Umbilical cord (tissue), 2 donors: ENCODE data around the gene SPN. TPM values are rescaled to one million over a fixed set of nuclear protein-coding genes. Genes with fewer than 3 reads are reported as not detected.
A peak's percentile ranks its signal among the peaks of the same experiment; 100 is the strongest.
"Not testable (repeated sequence)": the region's sequence is repeated elsewhere in the genome, so short reads cannot be mapped to it uniquely, and the experiment has no call there.

Experiments used
- DNase-seq: peaks from one replicate; pipeline ENCODE4 v3.0.0-alpha.2; 2015; ENCODE audit warnings: low spot score
- total RNA-seq: library from RNA; depleted of rRNA; stranded (reverse); fragments of >200 nt; gene quantifications from one replicate; pipeline ENCODE4 v1.2.3, GENCODE V29; 2014; ENCODE audit warnings: low replicate concordance; ENCODE audit not compliant: insufficient read depth

Gene SPN
- total RNA-seq = 0.96 TPM

- DNase-seq = peak; percentile 50
These were observed at the start of gene SPN for GRCh38 chr16:29663016-29663806. Gene SPN, plus strand, starts transcription at chr16:29663247. Its CDS starts 482 bp downstream, at chr16:29663729.

DNA sequence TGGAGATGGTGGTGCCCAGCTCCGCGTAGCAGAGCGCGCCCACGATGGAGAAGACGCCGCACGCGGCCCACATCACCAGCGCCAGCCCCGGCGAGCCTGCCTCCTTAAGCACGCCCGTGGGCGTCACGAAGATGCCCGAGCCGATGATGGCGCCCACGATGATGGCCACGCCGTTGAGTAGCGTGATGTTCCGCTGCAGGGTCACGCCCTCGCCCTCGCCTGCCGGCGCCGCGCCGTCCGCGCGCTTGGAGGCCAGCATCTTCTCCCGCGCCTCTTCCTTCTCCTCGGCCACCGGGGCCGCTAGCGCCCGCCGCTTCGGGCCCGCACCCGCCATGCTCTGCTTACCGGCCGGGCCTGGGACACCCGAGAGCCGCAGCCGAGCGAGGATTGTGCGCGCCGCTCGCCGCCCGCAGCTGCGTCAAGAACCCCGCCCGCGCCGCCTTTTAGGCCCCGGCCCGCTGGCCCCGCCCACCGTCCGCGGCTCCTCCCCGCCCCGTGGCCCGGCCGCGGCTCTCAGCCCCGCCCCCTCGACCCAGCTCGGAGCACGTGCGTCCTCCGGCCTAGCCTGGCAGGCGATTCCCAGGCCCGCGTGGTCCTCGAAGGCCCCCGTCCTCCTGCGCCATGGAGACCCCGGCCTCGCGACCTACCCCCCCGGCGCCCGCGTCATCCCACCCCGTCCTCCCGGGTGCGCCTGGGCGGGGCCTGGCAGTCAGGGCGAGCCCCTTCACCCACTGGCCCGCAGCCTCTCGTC lies 49.6 kb upstream of the SPN start:
- DNase-seq = peak; percentile 75

- peak; percentile 46 for DNase-seq
These were observed 48.2 kb upstream of the SPN start for GRCh38 chr16:29614691-29615314.

DNA sequence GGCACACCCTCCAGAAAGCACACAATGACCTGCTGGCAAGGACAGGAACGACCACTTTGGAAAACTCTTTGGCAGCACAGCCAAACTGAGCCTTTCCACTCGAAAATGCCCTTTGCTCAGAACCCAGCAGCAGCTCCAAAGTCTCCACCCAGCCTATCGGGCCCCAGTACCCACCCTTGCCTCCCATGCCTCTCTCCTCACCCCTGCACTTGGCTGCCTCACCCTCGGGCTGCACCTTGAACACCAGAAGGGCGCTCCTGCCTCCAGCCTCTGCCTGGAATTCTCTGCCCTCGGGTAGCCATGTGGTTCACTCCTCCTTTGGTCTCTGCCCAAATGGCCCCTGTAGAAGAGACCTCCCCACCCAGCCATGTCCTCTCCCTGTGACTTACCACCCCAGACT lies 46.9 kb upstream of the SPN start:
- not testable (repeated sequence) for DNase-seq

GRCh38 chr16:29620591-29620990 lies 42.5 kb upstream of the SPN start:
- DNase-seq = not testable (repeated sequence)

- not testable (repeated sequence) for DNase-seq
These were observed 40.3 kb upstream of the SPN start for GRCh38 chr16:29622738-29623137.

DNA sequence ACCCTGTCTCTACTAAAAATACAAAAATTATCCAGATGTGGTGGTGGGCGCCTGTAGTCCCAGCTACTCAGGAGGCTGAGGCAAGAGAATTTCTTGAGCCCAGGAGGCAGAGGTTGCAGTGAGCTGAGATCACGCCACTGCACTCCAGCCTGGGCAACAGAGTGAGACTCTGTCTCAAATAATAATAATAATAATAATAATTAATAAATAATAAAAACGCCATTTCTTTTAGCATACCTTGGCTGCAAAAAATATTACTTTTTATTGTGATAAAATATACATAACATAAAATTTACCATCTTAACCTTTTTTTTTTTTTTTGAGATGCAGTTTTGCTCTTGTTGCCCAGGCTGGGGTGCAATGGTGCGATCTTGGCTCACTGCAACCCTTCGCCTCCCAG lies 39.8 kb upstream of the SPN start:
- DNase-seq = not testable (repeated sequence)

DNA sequence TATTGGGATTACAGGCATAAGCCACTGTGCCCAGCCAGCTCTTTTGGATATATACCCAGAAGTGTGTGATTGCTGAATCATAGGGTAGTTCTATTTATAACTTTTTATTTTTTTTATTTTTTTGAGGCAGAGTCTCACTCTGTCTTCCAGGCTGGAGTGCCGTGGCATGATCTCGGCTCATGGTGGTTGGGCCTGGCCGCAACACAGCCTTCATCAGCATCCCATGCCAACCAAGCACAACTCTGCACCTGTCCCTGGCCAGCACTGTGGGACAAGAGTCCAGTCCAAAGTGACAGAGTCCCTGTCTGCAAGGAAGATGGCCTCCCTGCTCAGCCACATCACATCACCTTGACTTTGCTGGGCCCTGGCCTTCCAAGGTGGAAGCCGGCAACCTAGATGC lies 37.9 kb upstream of the SPN start:
- not testable (repeated sequence) for DNase-seq

DNA sequence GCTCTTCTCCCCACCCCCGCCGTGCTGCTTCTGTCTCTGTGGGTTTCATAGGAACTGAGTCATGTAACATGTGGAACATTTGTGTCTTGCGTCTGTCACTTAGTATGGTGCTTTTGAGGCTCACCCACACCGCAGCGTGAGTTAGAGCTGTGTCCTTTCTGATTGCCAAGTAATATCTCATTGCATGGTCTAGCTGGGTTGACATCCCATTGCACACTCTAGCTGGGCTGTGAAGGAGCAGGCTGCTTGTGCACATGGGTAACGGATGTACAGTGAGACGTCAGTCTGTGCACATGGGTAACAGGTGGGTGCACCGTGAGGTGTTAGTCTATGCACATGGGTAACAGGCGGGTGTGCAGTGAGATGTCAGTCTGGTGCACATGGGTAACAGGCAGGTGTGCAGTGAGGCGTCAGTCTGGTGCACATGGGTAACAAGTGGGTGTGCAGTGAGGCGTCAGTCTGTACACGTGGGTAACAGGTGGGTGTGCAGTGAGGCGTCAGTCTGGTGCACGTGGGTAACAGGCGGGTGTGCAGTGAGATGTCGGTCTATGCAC lies 36.2 kb upstream of the SPN start:
- not testable (repeated sequence) for DNase-seq

DNA sequence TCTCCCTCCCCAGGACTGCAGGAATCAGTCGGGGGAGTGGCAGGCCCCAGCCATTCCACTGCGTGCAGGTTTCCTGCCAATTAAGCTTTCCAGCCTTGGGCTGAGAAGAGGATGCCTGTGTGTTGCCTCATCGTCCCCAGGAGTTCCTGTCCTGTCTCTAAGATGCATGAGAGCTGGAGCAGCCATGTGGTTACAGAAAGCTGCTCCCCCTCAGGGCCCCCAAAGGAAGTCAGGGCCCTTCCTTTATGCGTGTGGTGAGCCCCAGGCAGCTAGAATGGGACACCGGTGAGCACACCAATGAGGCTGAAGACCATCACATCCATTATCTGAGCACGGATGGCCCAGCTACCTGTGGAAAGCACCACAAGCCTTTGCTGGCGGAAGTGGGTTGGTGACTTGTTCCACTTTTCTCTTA lies 35.4 kb upstream of the SPN start:
- not testable (repeated sequence) for DNase-seq

DNA sequence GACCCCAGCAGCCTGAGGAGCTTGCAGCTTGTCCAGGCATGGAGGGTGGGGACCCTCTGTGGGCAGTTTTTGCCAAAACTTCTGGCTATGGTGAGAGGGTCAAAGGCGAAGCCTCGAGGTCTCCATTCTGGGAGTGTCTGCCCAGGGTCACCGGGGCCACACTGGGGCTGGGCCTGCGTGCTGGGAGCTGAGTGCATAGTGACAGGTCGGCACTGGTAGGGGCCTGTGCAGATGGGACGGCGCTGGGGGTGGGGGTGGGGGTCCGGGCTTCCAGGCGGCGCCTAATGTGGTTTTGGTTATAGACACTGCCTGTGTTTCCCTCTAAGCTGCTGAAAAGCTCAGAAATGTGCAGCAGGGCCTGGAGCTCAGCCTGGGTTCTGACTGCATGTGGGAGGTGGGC lies 34.3 kb upstream of the SPN start:
- DNase-seq = not testable (repeated sequence)

GRCh38 chr16:29629318-29629717 lies 33.7 kb upstream of the SPN start:
- DNase-seq = not testable (repeated sequence)

DNA sequence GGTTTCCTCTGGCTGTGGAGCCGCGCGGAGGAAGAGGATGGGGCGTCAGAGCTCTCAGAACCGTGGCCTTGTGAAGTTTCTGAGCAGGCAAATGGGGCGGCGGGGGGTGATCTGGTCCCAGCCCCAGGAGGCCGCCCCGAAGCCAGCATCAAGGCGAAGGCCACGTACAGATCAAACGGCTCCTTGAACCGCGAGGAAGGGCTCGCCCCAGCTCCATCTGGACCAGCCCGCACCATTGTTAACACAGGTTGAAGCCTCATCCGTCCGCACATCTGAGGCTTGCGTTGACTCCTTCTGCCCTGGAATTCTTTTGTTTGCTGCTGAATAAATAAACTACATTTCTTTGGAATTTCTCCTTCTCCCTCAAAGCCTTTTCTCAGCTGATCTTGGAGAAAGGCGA lies 31.4 kb upstream of the SPN start:
- not testable (repeated sequence) for DNase-seq

- DNase-seq = peak; percentile 32
These were observed 27.1 kb upstream of the SPN start for GRCh38 chr16:29635902-29636301.

DNA sequence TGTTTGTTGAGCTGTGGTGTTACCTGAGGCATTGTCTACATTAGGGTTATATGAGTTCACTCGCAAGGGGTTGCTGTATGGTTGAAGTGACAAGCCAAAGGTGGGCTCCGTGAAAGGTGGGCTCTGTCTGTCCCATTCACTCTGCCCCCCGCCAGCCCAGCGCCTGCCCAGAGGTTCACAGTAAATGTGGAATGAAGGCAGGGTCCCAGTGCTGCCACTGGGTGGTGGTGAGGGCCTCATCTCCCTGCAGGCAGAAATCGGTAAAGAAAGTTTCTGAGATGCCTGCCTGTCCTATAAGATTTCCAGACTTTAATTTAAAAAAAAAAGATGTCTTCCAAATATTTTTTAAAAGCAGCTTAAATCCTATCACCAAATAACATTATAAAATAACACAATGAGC lies 26.7 kb upstream of the SPN start:
- DNase-seq = not testable (repeated sequence)

GRCh38 chr16:29638751-29639150 lies 24.3 kb upstream of the SPN start:
- DNase-seq = not testable (repeated sequence)

DNA sequence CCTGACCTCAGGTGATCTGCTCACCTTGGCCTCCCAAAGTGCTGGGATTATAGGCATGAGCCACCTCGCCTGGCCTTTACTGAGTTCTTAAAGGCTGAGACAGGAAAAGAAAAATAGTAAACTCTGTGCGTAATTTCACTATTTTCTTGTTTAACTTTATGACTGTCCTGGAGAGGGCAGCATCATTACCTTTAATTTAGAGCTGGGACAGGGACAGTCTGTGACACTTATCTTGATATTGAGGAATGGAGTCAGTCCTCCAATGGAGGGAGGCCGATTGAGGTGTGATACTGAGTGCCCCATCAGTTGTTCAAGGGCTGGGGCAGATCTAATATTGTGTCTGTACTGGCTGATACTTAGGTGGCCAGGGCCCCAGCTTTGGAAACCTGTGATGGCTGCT lies 21.5 kb upstream of the SPN start:
- no peak for DNase-seq

DNA sequence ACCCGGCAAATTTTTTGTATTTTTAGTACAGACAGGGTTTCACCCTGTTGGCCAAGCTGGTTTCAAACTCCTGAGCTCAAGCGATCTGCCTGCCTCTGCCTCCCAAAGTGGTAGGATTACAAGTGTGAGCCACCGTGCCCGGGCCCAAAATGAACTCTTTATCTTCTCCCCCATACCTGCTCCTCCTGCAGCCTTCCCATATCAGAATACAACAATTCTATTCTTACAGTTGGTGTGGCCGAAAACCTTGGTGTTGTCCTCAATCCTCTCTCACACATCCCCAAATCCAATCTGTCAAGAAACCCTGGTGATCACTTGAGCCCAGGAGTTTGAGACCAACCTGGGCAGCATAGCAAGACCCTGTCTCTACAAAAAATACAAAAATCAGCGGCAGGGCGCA lies 19.5 kb upstream of the SPN start:
- no peak for DNase-seq

- DNase-seq = no peak
These were observed 18.6 kb upstream of the SPN start for GRCh38 chr16:29644338-29644857.

- no peak for DNase-seq
These were observed 17.9 kb upstream of the SPN start for GRCh38 chr16:29644973-29645693.

- DNase-seq = no peak
These were observed 17.3 kb upstream of the SPN start for GRCh38 chr16:29645694-29646187.
